Panc1 (cell line): Measurements from ENCODE around the gene MRPL16. TPM values are rescaled to one million over a fixed set of nuclear protein-coding genes. Genes with fewer than 3 reads are reported as not detected.

Experiments used
- ATAC-seq: fragments of 200-7000 bp; cut with Tn5 transposase; 2 replicates; pipeline ENCODE4 v1.9.1; 2020; ENCODE audit warnings: mild to moderate bottlenecking, moderate library complexity
- BruUV-seq: library from RNA; stranded (reverse); fragments of 400-500 nt; replicated peaks from 2 replicates; lab custom pipeline; 2021; lab: Mats Ljungman, UMichigan
- CTCF ChIA-PET: fragments of 300-600 bp; sonication (Branson Sonifier 250); formaldehyde crosslinking; loops from one replicate; lab custom pipeline; 2022; ENCODE audit warnings: antibody characterized with exemption; lab: Charles Lee
- POLR2A ChIA-PET: fragments of 300-600 bp; sonication (Branson Sonifier 250); formaldehyde crosslinking; loops from one replicate; lab custom pipeline; 2022; ENCODE audit warnings: antibody characterized with exemption; lab: Charles Lee
- DNase-seq: peaks from one replicate; pipeline ENCODE4 v3.0.0-alpha.2; 2010; ENCODE audit warnings: low read depth, low spot score
- H3K27ac ChIP-seq: 2 replicates; pipeline ENCODE4 v1.5.1; 2011; ENCODE audit warnings: mild to moderate bottlenecking, low read length, inconsistent platforms
- H3K27me3 ChIP-seq: fragments of 200-500 bp; sonication (Bioruptor generic); 2 replicates; pipeline ENCODE4 v1.6.0; 2014; ENCODE audit warnings: low read length, inconsistent platforms; ENCODE audit not compliant: control insufficient read depth, insufficient read depth
- H3K36me3 ChIP-seq: fragments of 200-500 bp; sonication (Bioruptor generic); 2 replicates; pipeline ENCODE4 v1.5.1; 2014; ENCODE audit warnings: inconsistent platforms, mild to moderate bottlenecking, low read length, moderate library complexity; ENCODE audit not compliant: control insufficient read depth, insufficient read depth
- H3K4me1 ChIP-seq: 2 replicates; pipeline ENCODE4 v1.5.1; 2011; ENCODE audit warnings: inconsistent platforms, mild to moderate bottlenecking, low read length, moderate library complexity; ENCODE audit not compliant: control insufficient read depth, insufficient read depth
- H3K4me3 ChIP-seq, 2 experiments: 2 replicates each; pipeline ENCODE4 v1.5.1; 2011 to 2012; ENCODE audit warnings: low read depth in 2 of 2, low read length in 2 of 2, mild to moderate bottlenecking in 2 of 2, inconsistent platforms in 1 of 2, moderate library complexity in 1 of 2
- H3K9me3 ChIP-seq: fragments of 200-500 bp; sonication (Bioruptor generic); 2 replicates; pipeline ENCODE4 v1.5.1; 2014; ENCODE audit warnings: low read depth, mild to moderate bottlenecking, inconsistent platforms, low read length, moderate library complexity; ENCODE audit not compliant: control insufficient read depth, insufficient read depth
- POLR2AphosphoS5 ChIP-seq: IDR thresholded peaks from 2 replicates; pipeline ENCODE4 v1.6.1; 2012; ENCODE audit warnings: mild to moderate bottlenecking, low read depth, low read length, moderate library complexity
- SIN3A ChIP-seq: IDR thresholded peaks from 2 replicates; pipeline ENCODE4 v1.6.1; 2012; ENCODE audit warnings: low read depth, mild to moderate bottlenecking, low read length, moderate library complexity, borderline replicate concordance; ENCODE audit not compliant: insufficient read depth
- TCF7L2 ChIP-seq: IDR thresholded peaks from 2 replicates; pipeline ENCODE4 v1.6.1; 2011; ENCODE audit warnings: mild to moderate bottlenecking, low read depth, low read length, inconsistent platforms
- in situ Hi-C: cut with HindIII; loops from 2 replicates; pipeline ENCODE4 v1.10.0; 2016; ENCODE audit warnings: low sequenced_read_pairs, low pct_unique_long_range_greater_than_20kb
- intact Hi-C: fragments of 100-400 bp; cut with micrococcal nuclease; formaldehyde crosslinking; loops from one replicate; pipeline ENCODE4 v1.10.0; 2022; ENCODE audit not compliant: unreplicated experiment
- total RNA-seq: library from RNA; stranded (reverse); gene quantifications from one replicate; pipeline ENCODE4 v1.2.1, GENCODE V29; 2021; ENCODE audit not compliant: unreplicated experiment
- TF ChIP-seq, protein P1 (sequence below): fragments of 450-650 bp; IDR thresholded peaks from 2 replicates; pipeline ENCODE4 v1.5.1; 2017; ENCODE audit warnings: mild to moderate bottlenecking
- TF ChIP-seq, protein P2 (sequence below), 2 experiments: IDR thresholded peaks; 2 replicates each; pipeline ENCODE4 v1.6.1; 2011 to 2012; ENCODE audit warnings: low read depth in 2 of 2, control low read depth in 1 of 2, low read length in 1 of 2, mild to moderate bottlenecking in 1 of 2, moderate library complexity in 1 of 2; ENCODE audit not compliant: insufficient read depth in 1 of 2

The MRPL16 gene
- total RNA-seq, 1 experiment from 2014 or later: 41.8 TPM

DNA sequence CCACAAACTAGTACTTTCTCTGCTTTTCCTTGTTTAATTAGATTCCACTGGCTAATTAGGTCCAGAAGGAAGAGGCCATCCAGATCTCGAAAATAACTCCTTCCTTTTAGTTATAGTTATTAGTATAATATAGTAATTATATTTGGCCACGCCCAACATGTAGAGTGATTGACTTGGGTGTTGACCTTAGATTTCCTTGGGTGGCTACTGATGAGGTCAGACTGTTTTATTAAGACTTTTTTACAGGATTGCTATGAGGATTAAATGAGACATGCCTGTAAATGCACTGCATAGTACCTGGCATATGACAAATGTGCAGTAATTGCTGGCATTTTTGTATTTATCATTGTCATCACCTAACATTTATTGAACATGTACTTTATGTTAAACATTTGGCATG lies 28.5 kb downstream of the MRPL16 start:
- no peaks in the 10 kb centered on the region for H3K9me3 ChIP-seq
- DNase-seq: no peak
- in situ Hi-C loops (no loop called here), intact Hi-C loops (no loop called here)
- no peaks in the 10 kb centered on the region for H3K27me3 ChIP-seq
- H3K4me1 ChIP-seq: peaks cover 12% of the 10 kb centered on the region
- ATAC-seq: no peak
- H3K27ac ChIP-seq: no peak overlapping the region
- TF ChIP-seq TCF7L2 (no peak), POLR2AphosphoS5 (no peak), SIN3A (no peak)
- TF ChIP-seq, protein P1, sequence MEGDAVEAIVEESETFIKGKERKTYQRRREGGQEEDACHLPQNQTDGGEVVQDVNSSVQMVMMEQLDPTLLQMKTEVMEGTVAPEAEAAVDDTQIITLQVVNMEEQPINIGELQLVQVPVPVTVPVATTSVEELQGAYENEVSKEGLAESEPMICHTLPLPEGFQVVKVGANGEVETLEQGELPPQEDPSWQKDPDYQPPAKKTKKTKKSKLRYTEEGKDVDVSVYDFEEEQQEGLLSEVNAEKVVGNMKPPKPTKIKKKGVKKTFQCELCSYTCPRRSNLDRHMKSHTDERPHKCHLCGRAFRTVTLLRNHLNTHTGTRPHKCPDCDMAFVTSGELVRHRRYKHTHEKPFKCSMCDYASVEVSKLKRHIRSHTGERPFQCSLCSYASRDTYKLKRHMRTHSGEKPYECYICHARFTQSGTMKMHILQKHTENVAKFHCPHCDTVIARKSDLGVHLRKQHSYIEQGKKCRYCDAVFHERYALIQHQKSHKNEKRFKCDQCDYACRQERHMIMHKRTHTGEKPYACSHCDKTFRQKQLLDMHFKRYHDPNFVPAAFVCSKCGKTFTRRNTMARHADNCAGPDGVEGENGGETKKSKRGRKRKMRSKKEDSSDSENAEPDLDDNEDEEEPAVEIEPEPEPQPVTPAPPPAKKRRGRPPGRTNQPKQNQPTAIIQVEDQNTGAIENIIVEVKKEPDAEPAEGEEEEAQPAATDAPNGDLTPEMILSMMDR: no peak
- TF ChIP-seq, protein P2, sequence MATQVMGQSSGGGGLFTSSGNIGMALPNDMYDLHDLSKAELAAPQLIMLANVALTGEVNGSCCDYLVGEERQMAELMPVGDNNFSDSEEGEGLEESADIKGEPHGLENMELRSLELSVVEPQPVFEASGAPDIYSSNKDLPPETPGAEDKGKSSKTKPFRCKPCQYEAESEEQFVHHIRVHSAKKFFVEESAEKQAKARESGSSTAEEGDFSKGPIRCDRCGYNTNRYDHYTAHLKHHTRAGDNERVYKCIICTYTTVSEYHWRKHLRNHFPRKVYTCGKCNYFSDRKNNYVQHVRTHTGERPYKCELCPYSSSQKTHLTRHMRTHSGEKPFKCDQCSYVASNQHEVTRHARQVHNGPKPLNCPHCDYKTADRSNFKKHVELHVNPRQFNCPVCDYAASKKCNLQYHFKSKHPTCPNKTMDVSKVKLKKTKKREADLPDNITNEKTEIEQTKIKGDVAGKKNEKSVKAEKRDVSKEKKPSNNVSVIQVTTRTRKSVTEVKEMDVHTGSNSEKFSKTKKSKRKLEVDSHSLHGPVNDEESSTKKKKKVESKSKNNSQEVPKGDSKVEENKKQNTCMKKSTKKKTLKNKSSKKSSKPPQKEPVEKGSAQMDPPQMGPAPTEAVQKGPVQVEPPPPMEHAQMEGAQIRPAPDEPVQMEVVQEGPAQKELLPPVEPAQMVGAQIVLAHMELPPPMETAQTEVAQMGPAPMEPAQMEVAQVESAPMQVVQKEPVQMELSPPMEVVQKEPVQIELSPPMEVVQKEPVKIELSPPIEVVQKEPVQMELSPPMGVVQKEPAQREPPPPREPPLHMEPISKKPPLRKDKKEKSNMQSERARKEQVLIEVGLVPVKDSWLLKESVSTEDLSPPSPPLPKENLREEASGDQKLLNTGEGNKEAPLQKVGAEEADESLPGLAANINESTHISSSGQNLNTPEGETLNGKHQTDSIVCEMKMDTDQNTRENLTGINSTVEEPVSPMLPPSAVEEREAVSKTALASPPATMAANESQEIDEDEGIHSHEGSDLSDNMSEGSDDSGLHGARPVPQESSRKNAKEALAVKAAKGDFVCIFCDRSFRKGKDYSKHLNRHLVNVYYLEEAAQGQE (IDR thresholded peaks at IDR 0.05; ENCODE audit: insufficient read depth in 1 of 2, low read depth in 2 of 2, low read length in 1 of 2): no peak
- CTCF ChIA-PET: no interaction called here
- no peak overlapping the region for H3K4me3 ChIP-seq
- BruUV-seq: no TSS peak
- POLR2A ChIA-PET: no interaction called here
- no peaks in the 10 kb centered on the region for H3K36me3 ChIP-seq

DNA sequence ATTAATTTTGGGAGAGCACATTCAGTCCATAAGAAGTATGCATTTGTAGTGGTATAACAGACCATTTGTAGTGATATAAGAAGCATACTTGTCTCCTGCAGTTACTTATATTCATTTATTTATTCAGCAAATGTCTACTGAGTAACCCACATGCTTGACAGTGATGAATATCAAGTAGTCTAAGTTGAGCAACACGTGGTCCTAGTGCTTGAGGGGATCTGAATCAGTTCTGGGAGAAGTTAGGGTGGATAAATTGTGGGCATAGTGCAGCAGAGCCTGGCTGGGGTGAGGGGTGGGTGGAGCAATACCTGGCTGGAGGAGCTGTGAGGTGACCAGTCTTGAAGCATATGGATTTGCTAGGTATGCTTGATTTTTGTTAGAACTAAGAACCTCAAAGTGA lies 31.1 kb downstream of the MRPL16 start:
- TF ChIP-seq SIN3A: no peak
- TF ChIP-seq POLR2AphosphoS5: no peak
- no peak for TF ChIP-seq TCF7L2
- TF ChIP-seq, protein P2 (IDR thresholded peaks at IDR 0.05; ENCODE audit: insufficient read depth in 1 of 2, low read depth in 2 of 2, low read length in 1 of 2): no peak
- TF ChIP-seq, protein P1: no peak
- no peak overlapping the region for H3K27ac ChIP-seq
- ChIA-PET POLR2A (no interaction called here), CTCF (interaction anchor here (0.5 kb wide), 1 partner anchor 79 kb away, joined by 3 read pairs; no protein-coding TSS in a partner anchor)
- H3K9me3 ChIP-seq: no peaks in the 10 kb centered on the region
- no peak for DNase-seq
- no TSS peak for BruUV-seq
- no peak overlapping the region for H3K4me3 ChIP-seq
- in situ Hi-C loops: no loop called here
- peaks cover 21% of the 10 kb centered on the region for H3K4me1 ChIP-seq
- no peak for ATAC-seq
- no peaks in the 10 kb centered on the region for H3K36me3 ChIP-seq
- no peaks in the 10 kb centered on the region for H3K27me3 ChIP-seq
- intact Hi-C loops: loop anchor here (10.0 kb wide), 1 partner anchor 225 kb away; no protein-coding TSS in a partner anchor
